Measurements from ENCODE around the gene PUM1.

GRCh38 chr1:31043631-31044030 is 21.9 kb downstream of the PUM1 start:
- TF ChIP-seq CTCF (IDR thresholded peaks at IDR 0.05) (no peak), POLR2A (IDR thresholded peaks at IDR 0.05) (no peak), EP300 (IDR thresholded peaks at IDR 0.05) (no peak)
